HG03139 (cell line): Measurements from ENCODE around the gene GIN1.

Experiments used
- ATAC-seq: cut with Tn5 transposase; IDR thresholded peaks from one replicate; pipeline ENCODE4 v1.9.1; 2021; ENCODE audit not compliant: unreplicated experiment

The GIN1 gene

GRCh38 chr5:103041071-103041676 lies 78.8 kb downstream of the GIN1 start:
- no peak for ATAC-seq

- ATAC-seq, result no peak
Observed at GRCh38 chr5:103037673-103038455, 82.1 kb downstream of the GIN1 start.

DNA sequence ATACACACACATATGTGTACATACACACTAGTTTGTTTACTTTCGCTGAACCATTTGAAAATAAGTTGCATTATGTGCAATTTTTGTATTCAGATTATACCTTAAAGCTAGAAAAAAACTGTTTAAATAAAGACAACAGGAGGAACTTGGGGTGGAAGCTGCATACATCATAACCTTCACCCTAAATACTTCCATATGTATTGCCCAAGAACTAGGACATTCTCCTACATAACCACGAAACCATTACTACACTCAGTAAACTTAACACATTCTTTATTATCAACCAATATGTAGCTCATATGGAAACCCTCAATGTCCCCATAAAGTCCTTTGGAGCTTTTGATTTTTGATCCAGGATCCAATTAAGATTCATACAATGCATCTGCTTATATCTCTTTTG lies 83.3 kb downstream of the GIN1 start:
- no peak for ATAC-seq
